22Rv1 (cell line): ENCODE measurements around the gene NPC1L1.

Source experiments
- CTCF ChIP-seq: fragments of 450-650 bp; IDR thresholded peaks from 2 replicates; pipeline ENCODE4 v1.5.1; 2017; ENCODE audit warnings: mild to moderate bottlenecking
- ZFX ChIP-seq: fragments of 450-650 bp; IDR thresholded peaks from 2 replicates; pipeline ENCODE4 v1.6.1; 2017; ENCODE audit warnings: antibody characterized with exemption, borderline replicate concordance

DNA sequence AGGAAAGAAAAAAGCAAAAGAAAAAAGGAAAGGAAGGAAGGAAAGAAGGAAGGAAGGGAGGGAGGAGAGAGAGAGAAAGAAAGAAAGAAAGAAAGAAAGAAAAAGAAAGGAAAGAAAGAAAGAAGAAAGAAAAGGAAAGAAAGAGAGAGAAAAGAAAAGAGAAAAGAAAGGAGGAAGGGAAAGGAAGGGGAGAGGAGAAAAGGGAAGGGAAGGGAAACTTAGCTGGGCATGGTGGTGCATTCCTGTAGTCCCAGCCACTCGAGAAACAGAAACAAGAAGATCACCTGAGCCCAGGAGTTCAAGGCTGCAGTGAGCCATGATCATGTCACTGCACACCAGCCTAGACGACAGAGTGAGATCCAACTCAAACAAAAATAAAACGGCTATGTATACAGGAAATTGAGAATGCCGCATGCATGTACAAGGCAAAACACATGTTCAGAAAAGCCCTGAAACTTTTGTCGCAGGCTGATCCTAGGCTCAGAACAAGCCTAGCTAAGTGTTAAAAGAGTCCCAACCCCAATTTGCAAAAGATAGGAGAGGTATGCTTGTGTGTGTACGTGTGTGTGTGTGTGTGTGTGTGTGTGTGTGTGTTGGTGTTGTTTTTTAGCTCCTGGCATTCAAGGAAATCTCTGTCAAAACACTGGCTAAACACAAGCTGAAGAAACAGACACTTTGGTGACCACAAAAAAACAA, 6.6 kb upstream of the NPC1L1 start:
- no peak for TF ChIP-seq CTCF
- no peak for TF ChIP-seq ZFX
